OCI-LY1 (cell line): ENCODE data around the gene CEP250.

Experiments
- CTCF ChIP-seq: fragments of 200-600 bp; sonication (generic), shearing (Covaris generic); IDR thresholded peaks from 2 replicates; pipeline ENCODE4 v1.5.1; 2017; ENCODE audit warnings: mild to moderate bottlenecking, antibody characterized with exemption, low read length, moderate library complexity, mixed read lengths
- EZH2 ChIP-seq: fragments of 200-600 bp; sonication (generic), shearing (Covaris generic); IDR thresholded peaks from 2 replicates; pipeline ENCODE4 v1.8.0; 2017; ENCODE audit warnings: borderline replicate concordance, mixed run types, mild to moderate bottlenecking, antibody characterized with exemption, low read length, moderate library complexity, mixed read lengths

GRCh38 chr20:35546127-35546526 is 90.7 kb downstream of the CEP250 start:
- TF ChIP-seq CTCF = no peak
- no peak for TF ChIP-seq EZH2
